K562 (cell line): ENCODE measurements around the gene XRN1.

Experiments
- DPF2 ChIP-seq: fragments of 450-650 bp; IDR thresholded peaks from 2 replicates; pipeline ENCODE4 v1.6.1; 2016
- FOSL1 ChIP-seq: fragments of 200-800 bp; sonication (Bioruptor generic); conservative IDR thresholded peaks from 2 replicates; pipeline ENCODE4 v1.6.1; 2016; ENCODE audit warnings: missing genetic modification characterization, missing compliant biosample characterization

- TF ChIP-seq DPF2, result no peak
- no peak for TF ChIP-seq FOSL1
These were observed 180.6 kb downstream of the XRN1 start for GRCh38 chr3:142267269-142267668.
